ENCODE data around the gene EFCAB10.

GRCh38 chr7:105594034-105594433, 12.7 kb upstream of the EFCAB10 start:
- TF ChIP-seq, protein P1, sequence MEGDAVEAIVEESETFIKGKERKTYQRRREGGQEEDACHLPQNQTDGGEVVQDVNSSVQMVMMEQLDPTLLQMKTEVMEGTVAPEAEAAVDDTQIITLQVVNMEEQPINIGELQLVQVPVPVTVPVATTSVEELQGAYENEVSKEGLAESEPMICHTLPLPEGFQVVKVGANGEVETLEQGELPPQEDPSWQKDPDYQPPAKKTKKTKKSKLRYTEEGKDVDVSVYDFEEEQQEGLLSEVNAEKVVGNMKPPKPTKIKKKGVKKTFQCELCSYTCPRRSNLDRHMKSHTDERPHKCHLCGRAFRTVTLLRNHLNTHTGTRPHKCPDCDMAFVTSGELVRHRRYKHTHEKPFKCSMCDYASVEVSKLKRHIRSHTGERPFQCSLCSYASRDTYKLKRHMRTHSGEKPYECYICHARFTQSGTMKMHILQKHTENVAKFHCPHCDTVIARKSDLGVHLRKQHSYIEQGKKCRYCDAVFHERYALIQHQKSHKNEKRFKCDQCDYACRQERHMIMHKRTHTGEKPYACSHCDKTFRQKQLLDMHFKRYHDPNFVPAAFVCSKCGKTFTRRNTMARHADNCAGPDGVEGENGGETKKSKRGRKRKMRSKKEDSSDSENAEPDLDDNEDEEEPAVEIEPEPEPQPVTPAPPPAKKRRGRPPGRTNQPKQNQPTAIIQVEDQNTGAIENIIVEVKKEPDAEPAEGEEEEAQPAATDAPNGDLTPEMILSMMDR (IDR thresholded peaks at IDR 0.05) = no peak
- no peak for TF ChIP-seq EP300 (IDR thresholded peaks at IDR 0.05)
